Thyroid gland (tissue), 4 donors: ENCODE results near the gene ACSS1.

Experiments
- CTCF ChIP-seq, 6 experiments: fragments of 200-600 bp in 3 of 6; fragments of 450-650 bp in 3 of 6; sonication (generic) in 3 of 6; IDR thresholded peaks; one replicate each; pipeline ENCODE4 v1.5.1; 2016 to 2019; ENCODE audit warnings: antibody characterized with exemption in 6 of 6, mild to moderate bottlenecking in 2 of 6, inconsistent platforms in 1 of 6, moderate library complexity in 1 of 6
- POLR2A ChIP-seq, 2 donors: fragments of 450-650 bp; IDR thresholded peaks; one replicate each; pipeline ENCODE4 v1.6.1; 2017; ENCODE audit warnings: antibody characterized with exemption in 2 of 2, mild to moderate bottlenecking in 2 of 2, moderate library complexity in 1 of 2

- TF ChIP-seq CTCF (IDR thresholded peaks at IDR 0.05): no peak
- TF ChIP-seq POLR2A (IDR thresholded peaks at IDR 0.05): no peak
Observed at GRCh38 chr20:25079171-25079570, 21.2 kb upstream of the ACSS1 start.
